IMR-90 (cell line): ENCODE measurements around the gene VDR. TPM values are rescaled to one million over a fixed set of nuclear protein-coding genes. Genes with fewer than 3 reads are reported as not detected.

Experiments used
- ATAC-seq: fragments of 200-7000 bp; cut with Tn5 transposase; 2 replicates; pipeline ENCODE4 v1.9.1; 2020; ENCODE audit warnings: low read depth, mild to moderate bottlenecking, moderate library complexity
- BruUV-seq: library from RNA; stranded (reverse); fragments of 400-500 nt; replicated peaks from 2 replicates; lab custom pipeline; 2021; lab: Mats Ljungman, UMichigan
- CTCF ChIA-PET: fragments of 300-600 bp; formaldehyde crosslinking; extraction: SDS; loops from one replicate; lab custom pipeline; 2021; ENCODE audit warnings: antibody characterized with exemption; lab: Yijun Ruan, JAX
- POLR2A ChIA-PET: fragments of 300-600 bp; sonication (Branson Sonifier 250); formaldehyde crosslinking; loops from one replicate; lab custom pipeline; 2022; ENCODE audit warnings: antibody characterized with exemption; ENCODE audit not compliant: unreplicated experiment; lab: Charles Lee
- DNase-seq: peaks from one replicate; pipeline ENCODE4 v3.0.0; 2013
- H2AFZ ChIP-seq: replicated peaks from 2 replicates; pipeline ENCODE3; 2013; ENCODE audit warnings: low read length, mild to moderate bottlenecking; ENCODE audit not compliant: poor library complexity
- H2AK5ac ChIP-seq: 2 replicates; pipeline ENCODE4 v1.6.1; 2013; ENCODE audit warnings: low read depth, low read length, inconsistent platforms
- H2AK9ac ChIP-seq: replicated peaks from 2 replicates; pipeline ENCODE3; 2013; ENCODE audit warnings: mild to moderate bottlenecking, low read depth, low read length, moderate library complexity; ENCODE audit not compliant: poor library complexity
- H2BK120ac ChIP-seq: 2 replicates; pipeline ENCODE4 v1.6.1; 2013; ENCODE audit warnings: low read depth, low read length, inconsistent platforms
- H2BK15ac ChIP-seq: 3 replicates; pipeline ENCODE4 v1.6.1; 2013; ENCODE audit warnings: low read depth, low read length, inconsistent platforms
- H2BK20ac ChIP-seq: 2 replicates; pipeline ENCODE4 v1.6.1; 2013; ENCODE audit warnings: low read depth, mild to moderate bottlenecking, inconsistent platforms, low read length, moderate library complexity
- H2BK5ac ChIP-seq: 2 replicates; pipeline ENCODE4 v1.6.1; 2013; ENCODE audit warnings: mild to moderate bottlenecking, low read depth, low read length, inconsistent platforms; ENCODE audit not compliant: poor library complexity, severe bottlenecking
- H3K14ac ChIP-seq: replicated peaks from 2 replicates; pipeline ENCODE4 v1.6.1; 2013; ENCODE audit warnings: low read depth, low read length, inconsistent platforms
- H3K18ac ChIP-seq: 2 replicates; pipeline ENCODE4 v1.6.1; 2013; ENCODE audit warnings: low read depth, low read length, control low read depth
- H3K23ac ChIP-seq: 2 replicates; pipeline ENCODE4 v1.6.1; 2013; ENCODE audit warnings: low read depth, low read length, inconsistent platforms
- H3K27ac ChIP-seq: 2 replicates; pipeline ENCODE4 v1.5.1; 2013; ENCODE audit warnings: mild to moderate bottlenecking, control low read depth, low read length; ENCODE audit not compliant: insufficient read depth
- H3K27me3 ChIP-seq: 2 replicates; pipeline ENCODE4 v1.6.1; 2013; ENCODE audit warnings: low read length; ENCODE audit not compliant: control insufficient read depth, insufficient read depth
- H3K36me3 ChIP-seq: 2 replicates; pipeline ENCODE4 v1.6.1; 2013; ENCODE audit warnings: low read length, mixed read lengths; ENCODE audit not compliant: control insufficient read depth, insufficient read depth
- H3K4ac ChIP-seq: 2 replicates; pipeline ENCODE4 v1.6.1; 2013; ENCODE audit warnings: low read depth, low read length, inconsistent platforms
- H3K4me1 ChIP-seq: 2 replicates; pipeline ENCODE4 v1.6.1; 2013; ENCODE audit warnings: low read length, mixed read lengths; ENCODE audit not compliant: control insufficient read depth, insufficient read depth
- H3K4me2 ChIP-seq: 2 replicates; pipeline ENCODE4 v1.6.1; 2013; ENCODE audit warnings: low read depth, mild to moderate bottlenecking, control low read depth, low read length, moderate library complexity
- H3K4me3 ChIP-seq: 2 replicates; pipeline ENCODE4 v1.5.1; 2013; ENCODE audit warnings: low read depth, mild to moderate bottlenecking, control low read depth, low read length, moderate library complexity; ENCODE audit not compliant: insufficient read depth
- H3K56ac ChIP-seq: 2 replicates; pipeline ENCODE4 v1.6.1; 2013; ENCODE audit warnings: low read length, inconsistent platforms; ENCODE audit not compliant: insufficient read depth; ENCODE audit errors: extremely low read depth
- H3K79me1 ChIP-seq, 2 experiments: 2 replicates each; pipeline ENCODE4 v1.6.1; 2013; ENCODE audit warnings: low read length in 2 of 2, inconsistent platforms in 1 of 2, low read depth in 1 of 2
- H3K9ac ChIP-seq: 2 replicates; pipeline ENCODE4 v1.6.1; 2013; ENCODE audit warnings: low read depth, low read length, control low read depth
- H3K9me1 ChIP-seq: 2 replicates; pipeline ENCODE4 v1.6.1; 2013; ENCODE audit warnings: low read length, inconsistent platforms; ENCODE audit not compliant: insufficient read depth
- H3K9me3 ChIP-seq: 2 replicates; pipeline ENCODE4 v1.6.1; 2013; ENCODE audit warnings: low read length; ENCODE audit not compliant: control insufficient read depth, insufficient read depth
- H4K20me1 ChIP-seq: 2 replicates; pipeline ENCODE4 v1.6.1; 2013; ENCODE audit warnings: low read length, inconsistent platforms; ENCODE audit not compliant: insufficient read depth
- H4K5ac ChIP-seq: 2 replicates; pipeline ENCODE4 v1.6.1; 2013; ENCODE audit warnings: mild to moderate bottlenecking, low read depth, low read length, control low read depth
- H4K8ac ChIP-seq, 2 experiments: 2 replicates each; pipeline ENCODE4 v1.6.1; 2013; ENCODE audit warnings: low read depth in 2 of 2, low read length in 2 of 2, control low read depth in 1 of 2, inconsistent platforms in 1 of 2
- H4K91ac ChIP-seq: 2 replicates; pipeline ENCODE4 v1.6.1; 2013; ENCODE audit warnings: low read depth, low read length, inconsistent platforms; ENCODE audit not compliant: insufficient read depth
- BHLHE40 ChIP-seq: fragments of 150-350 bp; IDR thresholded peaks from 2 replicates; pipeline ENCODE4 v1.6.1; 2016; ENCODE audit warnings: mild to moderate bottlenecking, low read depth, low read length
- CHD1 ChIP-seq: IDR thresholded peaks from 2 replicates; pipeline ENCODE4 v1.6.1; 2012; ENCODE audit warnings: low read depth, low read length, improper control_type of control experiment
- CTCF ChIP-seq: conservative IDR thresholded peaks from 2 replicates; pipeline ENCODE4 v1.5.1; 2012; ENCODE audit warnings: mild to moderate bottlenecking, low read depth, low read length, improper control_type of control experiment
- ELK1 ChIP-seq: fragments of 150-350 bp; IDR thresholded peaks from 2 replicates; pipeline ENCODE4 v1.6.1; 2016; ENCODE audit warnings: low read depth, mild to moderate bottlenecking, low read length, moderate library complexity, borderline replicate concordance
- MAZ ChIP-seq: IDR thresholded peaks from 2 replicates; pipeline ENCODE4 v1.6.1; 2012; ENCODE audit warnings: low read depth, mild to moderate bottlenecking, low read length, improper control_type of control experiment, moderate library complexity, borderline replicate concordance
- MXI1 ChIP-seq: IDR thresholded peaks from 2 replicates; pipeline ENCODE4 v1.6.1; 2012; ENCODE audit warnings: low read depth, mild to moderate bottlenecking, low read length, moderate library complexity, borderline replicate concordance
- NFE2L2 ChIP-seq: fragments of 150-350 bp; IDR thresholded peaks from 2 replicates; pipeline ENCODE4 v1.6.1; 2016; ENCODE audit warnings: low read depth, mild to moderate bottlenecking, low read length
- POLR2A ChIP-seq: IDR thresholded peaks from 2 replicates; pipeline ENCODE4 v1.6.1; 2012; ENCODE audit warnings: mild to moderate bottlenecking, low read depth, low read length
- RAD21 ChIP-seq: IDR thresholded peaks from 2 replicates; pipeline ENCODE4 v1.6.1; 2012; ENCODE audit warnings: low read length, improper control_type of control experiment
- RCOR1 ChIP-seq: IDR thresholded peaks from 2 replicates; pipeline ENCODE4 v1.6.1; 2012; ENCODE audit warnings: mild to moderate bottlenecking, low read length, improper control_type of control experiment; ENCODE audit not compliant: insufficient replicate concordance
- SMC3 ChIP-seq: fragments of 150-350 bp; IDR thresholded peaks from 2 replicates; pipeline ENCODE4 v1.6.1; 2016; ENCODE audit warnings: low read depth, mild to moderate bottlenecking, antibody characterized with exemption, low read length, moderate library complexity
- WGBS, 2 experiments: methylation state at CpG; one replicate each; pipeline versions ENCODE4 v1.1.5 to v1.1.7; 2013; ENCODE audit warnings: missing lambda C conversion rate in 2 of 2; ENCODE audit not compliant: insufficient read length in 1 of 2; ENCODE audit errors: extremely low coverage in 2 of 2; 5-methylcytosine and 5-hydroxymethylcytosine counted together
- dilution Hi-C: fragments of 300-500 bp; cut with HindIII; formaldehyde crosslinking; loops from one replicate; pipeline ENCODE4 v1.14.3; 2018; ENCODE audit warnings: low sequenced_read_pairs; ENCODE audit not compliant: unreplicated experiment
- in situ Hi-C: fragments of 300-500 bp; cut with MboI; formaldehyde crosslinking; loops from 3 replicates; pipeline ENCODE4 v1.14.3; 2019; ENCODE audit warnings: low sequenced_read_pairs, inconsistent platforms, mixed read lengths
- intact Hi-C: fragments of 100-400 bp; cut with micrococcal nuclease; formaldehyde crosslinking; loops from 2 replicates; pipeline ENCODE4 v1.10.0; 2022
- polyA plus RNA-seq, 3 experiments: library from polyadenylated mRNA; depleted of rRNA; stranded (reverse); fragments of >200 nt; gene quantifications; 2 replicates each; pipeline ENCODE4 v1.2.3, GENCODE V29; 2012; ENCODE audit warnings: low replicate concordance in 1 of 3
- total RNA-seq: library from RNA; depleted of rRNA; stranded (reverse); fragments of >200 nt; gene quantifications from 2 replicates; pipeline ENCODE4 v1.2.3, GENCODE V29; 2012
- TF ChIP-seq, protein P1 (sequence below): fragments of 150-350 bp; IDR thresholded peaks from 2 replicates; pipeline ENCODE4 v1.6.1; 2017; ENCODE audit warnings: mild to moderate bottlenecking, antibody characterized with exemption, low read length, low read depth

VDR gene
- total and polyA plus RNA-seq, 2 of the 4 experiments (the other 2 are of a cell fraction): 5.4 to 8.5 TPM

- no peaks in the 10 kb centered on the region for H3K9me1 ChIP-seq
- no peak overlapping the region for H4K8ac ChIP-seq
- H3K27me3 ChIP-seq: peaks cover 79% of the 10 kb centered on the region
- no peak for DNase-seq
- H3K9ac ChIP-seq: no peak overlapping the region
- no peaks in the 10 kb centered on the region for H3K36me3 ChIP-seq
- TF ChIP-seq SMC3: no peak
- TF ChIP-seq RCOR1: no peak
- TF ChIP-seq CTCF: no peak
- TF ChIP-seq MAZ: no peak
- TF ChIP-seq POLR2A: no peak
- TF ChIP-seq RAD21: no peak
- no peak for TF ChIP-seq ELK1
- no peak for TF ChIP-seq BHLHE40
- no peak for TF ChIP-seq NFE2L2
- TF ChIP-seq CHD1: no peak
- TF ChIP-seq MXI1: no peak
- TF ChIP-seq, protein P1, sequence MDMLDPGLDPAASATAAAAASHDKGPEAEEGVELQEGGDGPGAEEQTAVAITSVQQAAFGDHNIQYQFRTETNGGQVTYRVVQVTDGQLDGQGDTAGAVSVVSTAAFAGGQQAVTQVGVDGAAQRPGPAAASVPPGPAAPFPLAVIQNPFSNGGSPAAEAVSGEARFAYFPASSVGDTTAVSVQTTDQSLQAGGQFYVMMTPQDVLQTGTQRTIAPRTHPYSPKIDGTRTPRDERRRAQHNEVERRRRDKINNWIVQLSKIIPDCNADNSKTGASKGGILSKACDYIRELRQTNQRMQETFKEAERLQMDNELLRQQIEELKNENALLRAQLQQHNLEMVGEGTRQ: no peak
- no peaks in the 10 kb centered on the region for H4K20me1 ChIP-seq
- no peak for ATAC-seq
- H3K4ac ChIP-seq: no peak overlapping the region
- H2BK15ac ChIP-seq: no peak overlapping the region
- ChIA-PET CTCF (no interaction called here), POLR2A (no interaction called here)
- H2BK5ac ChIP-seq: no peak overlapping the region
- no peak overlapping the region for H4K5ac ChIP-seq
- no peak overlapping the region; the same call in 1 of the 2 replicates for H3K14ac ChIP-seq
- H3K9me3 ChIP-seq: no peaks in the 10 kb centered on the region; the same call in 1 of the 2 replicates
- no peak overlapping the region for H3K23ac ChIP-seq
- peak overlapping the region; percentile 31 for H2AK9ac ChIP-seq
- H2BK20ac ChIP-seq: no peak overlapping the region
- H3K4me1 ChIP-seq: no peaks in the 10 kb centered on the region
- H3K56ac ChIP-seq: no peak overlapping the region
- H3K4me3 ChIP-seq: no peak overlapping the region
- H3K79me1 ChIP-seq: no peaks in the 10 kb centered on the region
- no TSS peak for BruUV-seq
- H3K18ac ChIP-seq: no peak overlapping the region
- no peak overlapping the region for H3K27ac ChIP-seq
- no peak overlapping the region for H3K4me2 ChIP-seq
- H4K91ac ChIP-seq: no peak overlapping the region
- dilution Hi-C loops (no loop called here), intact Hi-C loops (no loop called here), in situ Hi-C loops (no loop called here)
- no CpG with 5 or more reads among the region's 3 CpGs for WGBS, 2 experiments
- no peak overlapping the region for H2AK5ac ChIP-seq
- no peak overlapping the region for H2BK120ac ChIP-seq
- H2AFZ ChIP-seq: no peak overlapping the region
Observed at GRCh38 chr12:47927346-47927745, 22.6 kb upstream of the VDR start.
